Brain microvascular endothelial cell (primary cell): ENCODE data around the gene EMP2.

Experiments used
- DNase-seq: peaks from one replicate; pipeline ENCODE4 v3.0.0-alpha.2; 2020
- H3K27ac ChIP-seq: fragments of 250-450 bp; sonication (Bioruptor Pico); 2 replicates; pipeline ENCODE4 v1.5.1; 2020; ENCODE audit warnings: mild to moderate bottlenecking, moderate library complexity
- H3K27me3 ChIP-seq: fragments of 250-450 bp; sonication (Bioruptor Pico); replicated peaks from 2 replicates; pipeline ENCODE4 v1.5.1; 2020; ENCODE audit warnings: mild to moderate bottlenecking
- H3K36me3 ChIP-seq: fragments of 250-450 bp; sonication (Bioruptor Pico); replicated peaks from 2 replicates; pipeline ENCODE4 v1.5.1; 2020; ENCODE audit warnings: mild to moderate bottlenecking
- H3K4me3 ChIP-seq: 2 replicates; pipeline ENCODE4 v1.5.1; 2011; ENCODE audit warnings: low read depth, mild to moderate bottlenecking, control low read depth, low read length, moderate library complexity
- in situ Hi-C: cut with HindIII; loops from 2 replicates; pipeline ENCODE4 v1.10.0; 2017; ENCODE audit warnings: low sequenced_read_pairs, low pct_ligation_motif_present
- TF ChIP-seq, protein P1 (sequence below): IDR thresholded peaks from 2 replicates; pipeline ENCODE4 v1.5.1; 2011; ENCODE audit warnings: low read depth, mild to moderate bottlenecking, moderate library complexity, low read length, control low read depth, inconsistent platforms; ENCODE audit errors: missing control alignments

Gene EMP2

DNA sequence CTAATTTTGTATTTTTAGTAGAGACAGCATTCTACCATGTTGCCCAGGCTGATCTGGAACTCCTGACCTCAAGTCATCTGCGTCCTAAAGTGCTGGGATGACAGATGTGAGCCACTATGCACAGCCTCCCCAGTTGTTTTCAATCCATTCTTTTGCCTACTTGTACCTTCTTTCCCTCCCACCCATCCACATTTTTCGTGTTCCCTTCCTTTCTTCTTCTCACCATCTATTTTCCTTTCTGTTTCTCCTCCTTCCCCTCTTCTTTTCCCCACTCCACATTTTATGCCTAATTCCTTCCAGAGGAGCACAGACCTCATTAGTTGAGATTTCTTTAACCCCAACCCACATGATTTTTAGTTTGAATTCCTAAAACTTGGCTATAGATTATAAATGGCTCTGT is 100.2 kb downstream of the EMP2 start:
- DNase-seq, result no peak
- peaks cover 2% of the 10 kb centered on the region for H3K36me3 ChIP-seq
- TF ChIP-seq, protein P1, sequence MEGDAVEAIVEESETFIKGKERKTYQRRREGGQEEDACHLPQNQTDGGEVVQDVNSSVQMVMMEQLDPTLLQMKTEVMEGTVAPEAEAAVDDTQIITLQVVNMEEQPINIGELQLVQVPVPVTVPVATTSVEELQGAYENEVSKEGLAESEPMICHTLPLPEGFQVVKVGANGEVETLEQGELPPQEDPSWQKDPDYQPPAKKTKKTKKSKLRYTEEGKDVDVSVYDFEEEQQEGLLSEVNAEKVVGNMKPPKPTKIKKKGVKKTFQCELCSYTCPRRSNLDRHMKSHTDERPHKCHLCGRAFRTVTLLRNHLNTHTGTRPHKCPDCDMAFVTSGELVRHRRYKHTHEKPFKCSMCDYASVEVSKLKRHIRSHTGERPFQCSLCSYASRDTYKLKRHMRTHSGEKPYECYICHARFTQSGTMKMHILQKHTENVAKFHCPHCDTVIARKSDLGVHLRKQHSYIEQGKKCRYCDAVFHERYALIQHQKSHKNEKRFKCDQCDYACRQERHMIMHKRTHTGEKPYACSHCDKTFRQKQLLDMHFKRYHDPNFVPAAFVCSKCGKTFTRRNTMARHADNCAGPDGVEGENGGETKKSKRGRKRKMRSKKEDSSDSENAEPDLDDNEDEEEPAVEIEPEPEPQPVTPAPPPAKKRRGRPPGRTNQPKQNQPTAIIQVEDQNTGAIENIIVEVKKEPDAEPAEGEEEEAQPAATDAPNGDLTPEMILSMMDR, result no peak
- in situ Hi-C loops, result no loop called here
- no peaks in the 10 kb centered on the region for H3K27me3 ChIP-seq
- H3K27ac ChIP-seq, result no peak overlapping the region
- no peak overlapping the region for H3K4me3 ChIP-seq
